ENCODE results near the gene SAFB. TPM values are rescaled to one million over a fixed set of nuclear protein-coding genes. Genes with fewer than 3 reads are reported as not detected.

SAFB gene
- total RNA-seq, 1 donor from 2014 or later, result 113 TPM

DNA sequence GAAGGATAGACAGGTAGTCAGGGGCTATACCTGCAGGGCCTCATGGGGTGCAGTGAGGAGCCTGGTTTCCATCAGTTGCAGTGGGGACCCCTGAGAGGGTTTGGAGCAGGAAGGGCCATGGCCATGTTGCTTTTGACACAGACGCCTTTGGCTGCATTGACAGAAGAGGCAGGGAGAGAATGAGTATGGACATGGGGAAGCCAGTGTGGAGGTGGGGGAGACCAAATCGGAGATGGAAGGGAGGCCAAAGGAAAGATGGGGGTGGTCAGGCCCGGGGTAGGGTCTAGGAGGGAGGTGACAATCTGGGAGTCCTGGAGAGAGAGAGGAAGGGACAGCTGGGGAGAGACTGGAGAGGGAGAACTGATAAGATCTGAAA is 59.2 kb downstream of the SAFB start:
- Mint-ChIP-seq H3K27me3 (ENCODE audit: unreplicated experiment) (peaks cover 26% of the 10 kb centered on the region), H3K27ac (ENCODE audit: unreplicated experiment) (no peak overlapping the region), H3K36me3 (ENCODE audit: low read depth, unreplicated experiment) (peaks cover 9% of the 10 kb centered on the region), H3K9me3 (ENCODE audit: unreplicated experiment) (no peaks in the 10 kb centered on the region), H3K4me3 (ENCODE audit: unreplicated experiment) (peak overlapping the region; percentile 93), H3K4me1 (ENCODE audit: unreplicated experiment) (peaks cover 21% of the 10 kb centered on the region)
- TF ChIP-seq, protein P1, sequence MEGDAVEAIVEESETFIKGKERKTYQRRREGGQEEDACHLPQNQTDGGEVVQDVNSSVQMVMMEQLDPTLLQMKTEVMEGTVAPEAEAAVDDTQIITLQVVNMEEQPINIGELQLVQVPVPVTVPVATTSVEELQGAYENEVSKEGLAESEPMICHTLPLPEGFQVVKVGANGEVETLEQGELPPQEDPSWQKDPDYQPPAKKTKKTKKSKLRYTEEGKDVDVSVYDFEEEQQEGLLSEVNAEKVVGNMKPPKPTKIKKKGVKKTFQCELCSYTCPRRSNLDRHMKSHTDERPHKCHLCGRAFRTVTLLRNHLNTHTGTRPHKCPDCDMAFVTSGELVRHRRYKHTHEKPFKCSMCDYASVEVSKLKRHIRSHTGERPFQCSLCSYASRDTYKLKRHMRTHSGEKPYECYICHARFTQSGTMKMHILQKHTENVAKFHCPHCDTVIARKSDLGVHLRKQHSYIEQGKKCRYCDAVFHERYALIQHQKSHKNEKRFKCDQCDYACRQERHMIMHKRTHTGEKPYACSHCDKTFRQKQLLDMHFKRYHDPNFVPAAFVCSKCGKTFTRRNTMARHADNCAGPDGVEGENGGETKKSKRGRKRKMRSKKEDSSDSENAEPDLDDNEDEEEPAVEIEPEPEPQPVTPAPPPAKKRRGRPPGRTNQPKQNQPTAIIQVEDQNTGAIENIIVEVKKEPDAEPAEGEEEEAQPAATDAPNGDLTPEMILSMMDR (IDR thresholded peaks at IDR 0.05; ENCODE audit: unreplicated experiment), result no peak
- no peak for DNase-seq (ENCODE audit: low spot score)

DNA sequence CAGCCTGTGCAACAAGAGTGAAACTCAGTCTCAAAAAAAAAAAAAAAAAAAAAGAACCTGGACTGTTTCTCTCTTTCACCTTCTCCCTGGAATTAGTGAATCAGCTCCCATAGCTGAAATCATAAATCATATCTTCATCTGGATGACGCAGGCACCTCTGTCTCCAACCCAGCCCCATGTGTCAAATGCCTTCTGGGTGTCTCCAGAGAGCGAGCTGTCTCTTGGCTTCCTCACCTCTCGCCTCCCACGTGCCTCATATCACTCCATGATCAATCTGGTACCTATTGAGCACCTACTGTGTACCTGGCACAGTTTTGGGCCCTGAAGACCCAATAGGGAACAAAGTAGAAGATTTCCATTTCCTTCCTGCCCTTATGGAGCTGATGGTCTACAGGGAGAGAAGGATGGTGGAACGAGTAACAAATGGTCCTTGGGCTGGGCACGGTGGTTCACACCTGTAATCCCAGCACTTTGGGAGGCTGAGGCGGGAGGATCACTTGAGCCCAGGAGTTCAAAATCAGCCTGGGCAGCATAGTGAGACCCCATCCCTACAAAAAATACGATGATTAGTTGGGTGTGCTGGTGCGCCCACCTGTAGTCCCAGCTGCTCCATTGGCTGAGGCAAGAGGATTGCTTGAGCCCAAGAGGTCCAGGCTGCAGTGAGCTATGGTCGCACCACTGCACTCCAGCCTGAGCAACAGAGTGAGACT is 60.4 kb downstream of the SAFB start:
- TF ChIP-seq, protein P1 (IDR thresholded peaks at IDR 0.05; ENCODE audit: unreplicated experiment), result no peak

DNA sequence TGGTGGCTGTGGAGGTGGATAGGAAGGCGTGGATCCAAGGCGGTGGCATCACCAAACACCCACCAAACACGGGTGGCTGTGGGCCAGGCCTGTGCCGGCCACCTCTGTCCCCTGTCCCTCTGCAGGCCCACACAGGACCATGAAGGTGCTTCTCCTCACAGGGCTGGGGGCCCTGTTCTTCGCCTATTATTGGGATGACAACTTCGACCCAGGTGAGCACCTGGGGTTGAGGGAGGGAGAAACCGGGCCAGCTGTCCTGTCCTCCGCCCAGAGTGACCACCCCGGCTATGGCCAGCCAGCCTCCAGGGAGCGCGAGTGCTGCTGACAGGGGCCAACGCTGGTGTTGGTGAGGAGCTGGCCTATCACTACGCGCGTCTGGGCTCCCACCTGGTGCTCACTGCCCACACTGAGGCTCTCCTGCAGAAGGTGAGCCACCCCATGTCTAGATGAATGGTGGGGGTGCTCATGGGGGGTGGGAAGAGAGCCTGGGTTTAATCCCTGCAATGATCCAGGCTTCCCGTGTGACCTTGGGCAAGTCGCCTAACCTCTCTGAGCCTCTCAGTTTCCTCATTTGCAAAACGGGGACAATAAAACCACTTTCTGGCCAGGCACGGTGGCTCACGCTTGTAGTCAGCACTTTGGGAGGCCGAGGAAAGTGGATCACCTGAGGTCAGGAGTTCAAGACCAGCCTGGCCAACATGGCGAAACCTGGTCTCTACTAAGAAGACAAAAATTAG is 62.0 kb downstream of the SAFB start:
- H3K36me3 Mint-ChIP-seq (ENCODE audit: low read depth, unreplicated experiment), result peaks cover 14% of the 10 kb centered on the region
- H3K9me3 Mint-ChIP-seq (ENCODE audit: unreplicated experiment), result no peaks in the 10 kb centered on the region
- H3K4me3 Mint-ChIP-seq (ENCODE audit: unreplicated experiment), result no peak overlapping the region
- peaks cover 17% of the 10 kb centered on the region for H3K4me1 Mint-ChIP-seq (ENCODE audit: unreplicated experiment)
- no peak overlapping the region for H3K27ac Mint-ChIP-seq (ENCODE audit: unreplicated experiment)
- TF ChIP-seq, protein P1 (IDR thresholded peaks at IDR 0.05; ENCODE audit: unreplicated experiment), result no peak
- peaks cover 19% of the 10 kb centered on the region for H3K27me3 Mint-ChIP-seq (ENCODE audit: unreplicated experiment)
- DNase-seq (ENCODE audit: low spot score), result no peak

More for the DNA sequence above, 60.4 kb downstream of the SAFB start:
- Mint-ChIP-seq H3K27ac (ENCODE audit: unreplicated experiment) (no peak overlapping the region), H3K4me1 (ENCODE audit: unreplicated experiment) (peaks cover 23% of the 10 kb centered on the region), H3K4me3 (ENCODE audit: unreplicated experiment) (no peak overlapping the region), H3K9me3 (ENCODE audit: unreplicated experiment) (no peaks in the 10 kb centered on the region), H3K27me3 (ENCODE audit: unreplicated experiment) (peaks cover 22% of the 10 kb centered on the region), H3K36me3 (ENCODE audit: low read depth, unreplicated experiment) (peaks cover 11% of the 10 kb centered on the region)
- no peak for DNase-seq (ENCODE audit: low spot score)

DNA sequence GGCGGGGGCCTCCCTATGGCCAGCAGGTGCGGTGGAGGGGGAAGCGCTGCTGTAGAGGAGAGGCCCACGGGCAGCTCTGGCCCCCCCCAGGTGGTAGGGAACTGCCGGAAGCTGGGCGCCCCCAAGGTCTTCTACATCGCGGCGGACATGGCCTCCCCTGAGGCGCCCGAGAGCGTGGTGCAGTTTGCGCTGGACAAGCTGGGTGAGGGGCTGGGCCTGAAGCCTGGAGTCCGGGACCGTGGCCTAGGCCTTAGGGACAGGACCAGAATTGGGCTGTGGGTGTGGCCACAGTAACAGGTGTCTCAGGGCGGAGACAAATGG is 63.4 kb downstream of the SAFB start:
- Mint-ChIP-seq H3K9me3 (ENCODE audit: unreplicated experiment) (no peaks in the 10 kb centered on the region), H3K4me3 (ENCODE audit: unreplicated experiment) (peak overlapping the region; percentile 80), H3K27ac (ENCODE audit: unreplicated experiment) (no peak overlapping the region), H3K27me3 (ENCODE audit: unreplicated experiment) (peaks cover 20% of the 10 kb centered on the region), H3K36me3 (ENCODE audit: low read depth, unreplicated experiment) (peaks cover 18% of the 10 kb centered on the region), H3K4me1 (ENCODE audit: unreplicated experiment) (peaks cover 24% of the 10 kb centered on the region)
- TF ChIP-seq, protein P1 (IDR thresholded peaks at IDR 0.05; ENCODE audit: unreplicated experiment), result no peak
- no peak for DNase-seq (ENCODE audit: low spot score)
